Subcutaneous adipose tissue (tissue), 4 donors: ENCODE data around the gene UBE2Z. TPM values are rescaled to one million over a fixed set of nuclear protein-coding genes. Genes with fewer than 3 reads are reported as not detected.

Source experiments
- total RNA-seq, 4 donors: library from RNA; depleted of rRNA; stranded (reverse); fragments of >200 nt; gene quantifications; one replicate each; pipeline ENCODE4 v1.1.0, GENCODE V29; 2016
- TF ChIP-seq, protein P1 (sequence below): fragments of 450-650 bp; IDR thresholded peaks from one replicate; pipeline ENCODE4 v1.5.1; 2016; ENCODE audit warnings: low read depth, mild to moderate bottlenecking, control low read depth, antibody characterized with exemption, moderate library complexity

The UBE2Z gene
- total RNA-seq, 4 donors from 2014 or later: 39.9 to 55.2 (median 46.5) TPM

- TF ChIP-seq, protein P1, sequence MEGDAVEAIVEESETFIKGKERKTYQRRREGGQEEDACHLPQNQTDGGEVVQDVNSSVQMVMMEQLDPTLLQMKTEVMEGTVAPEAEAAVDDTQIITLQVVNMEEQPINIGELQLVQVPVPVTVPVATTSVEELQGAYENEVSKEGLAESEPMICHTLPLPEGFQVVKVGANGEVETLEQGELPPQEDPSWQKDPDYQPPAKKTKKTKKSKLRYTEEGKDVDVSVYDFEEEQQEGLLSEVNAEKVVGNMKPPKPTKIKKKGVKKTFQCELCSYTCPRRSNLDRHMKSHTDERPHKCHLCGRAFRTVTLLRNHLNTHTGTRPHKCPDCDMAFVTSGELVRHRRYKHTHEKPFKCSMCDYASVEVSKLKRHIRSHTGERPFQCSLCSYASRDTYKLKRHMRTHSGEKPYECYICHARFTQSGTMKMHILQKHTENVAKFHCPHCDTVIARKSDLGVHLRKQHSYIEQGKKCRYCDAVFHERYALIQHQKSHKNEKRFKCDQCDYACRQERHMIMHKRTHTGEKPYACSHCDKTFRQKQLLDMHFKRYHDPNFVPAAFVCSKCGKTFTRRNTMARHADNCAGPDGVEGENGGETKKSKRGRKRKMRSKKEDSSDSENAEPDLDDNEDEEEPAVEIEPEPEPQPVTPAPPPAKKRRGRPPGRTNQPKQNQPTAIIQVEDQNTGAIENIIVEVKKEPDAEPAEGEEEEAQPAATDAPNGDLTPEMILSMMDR: no peak
Measured at GRCh38 chr17:48925991-48926342, 17.8 kb downstream of the UBE2Z start.

DNA sequence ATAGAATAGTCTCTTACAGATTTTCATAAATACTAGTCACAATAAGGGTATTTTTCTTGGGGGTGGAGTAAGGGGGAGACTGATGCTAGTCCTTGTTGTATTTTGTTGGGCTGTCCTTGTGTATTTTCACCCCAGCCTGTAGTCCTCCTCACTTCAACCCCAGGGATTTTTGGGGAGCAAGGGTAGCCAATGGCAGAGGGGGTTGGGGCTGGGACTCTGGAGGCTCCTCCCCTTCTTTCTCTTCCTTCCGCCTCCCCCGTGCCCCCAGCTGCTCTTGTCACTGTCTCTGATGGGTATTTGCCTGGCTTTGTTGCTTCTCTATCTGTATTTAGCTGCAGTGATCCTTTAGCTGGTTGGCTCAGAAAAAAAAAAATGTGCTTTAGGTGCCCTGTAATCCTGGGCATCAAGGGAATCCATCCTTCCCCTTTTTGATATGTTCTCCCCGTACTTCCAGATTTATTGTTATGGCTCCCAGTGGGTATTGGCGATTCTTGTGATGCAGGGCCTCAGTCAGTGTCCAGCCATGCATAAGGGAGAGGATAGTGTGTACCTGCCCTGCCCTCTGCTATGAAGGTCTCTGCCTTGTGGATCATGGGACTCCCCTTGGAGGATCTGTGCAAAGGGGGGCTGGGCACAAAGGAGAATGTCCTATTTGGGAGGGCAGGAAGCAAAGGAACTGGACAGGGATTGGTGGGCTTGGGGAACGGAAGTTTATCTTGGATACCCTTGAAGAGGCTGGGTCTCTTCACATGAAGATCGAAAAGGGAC lies 20.0 kb downstream of the UBE2Z start:
- TF ChIP-seq, protein P1: no peak

GRCh38 chr17:48928876-48929811 lies 20.9 kb downstream of the UBE2Z start:
- TF ChIP-seq, protein P1: no peak

- TF ChIP-seq, protein P1: no peak
Measured at GRCh38 chr17:48929812-48930165, 21.6 kb downstream of the UBE2Z start.

DNA sequence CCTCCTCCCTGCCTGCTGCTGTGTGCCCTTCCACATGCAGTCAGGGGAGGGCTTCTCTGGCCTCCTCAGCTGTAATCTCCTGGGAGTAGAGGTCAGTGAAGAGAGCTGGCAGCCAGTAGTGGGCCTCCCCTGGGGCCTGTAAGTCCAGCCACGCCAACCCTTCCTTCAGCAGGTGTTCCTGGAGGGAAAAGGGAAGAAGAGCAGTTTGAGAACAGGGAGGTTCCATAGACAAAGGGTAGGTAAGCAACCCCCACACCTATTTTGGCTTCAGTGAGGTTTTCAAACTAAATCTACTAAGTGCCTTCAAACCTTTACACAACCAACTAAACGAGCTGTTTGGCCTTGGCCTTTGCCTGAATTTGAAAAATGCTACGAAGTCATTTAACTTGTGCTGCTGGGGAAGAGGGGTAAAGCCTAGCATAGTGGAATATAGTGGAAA lies 22.2 kb downstream of the UBE2Z start:
- TF ChIP-seq, protein P1: no peak

DNA sequence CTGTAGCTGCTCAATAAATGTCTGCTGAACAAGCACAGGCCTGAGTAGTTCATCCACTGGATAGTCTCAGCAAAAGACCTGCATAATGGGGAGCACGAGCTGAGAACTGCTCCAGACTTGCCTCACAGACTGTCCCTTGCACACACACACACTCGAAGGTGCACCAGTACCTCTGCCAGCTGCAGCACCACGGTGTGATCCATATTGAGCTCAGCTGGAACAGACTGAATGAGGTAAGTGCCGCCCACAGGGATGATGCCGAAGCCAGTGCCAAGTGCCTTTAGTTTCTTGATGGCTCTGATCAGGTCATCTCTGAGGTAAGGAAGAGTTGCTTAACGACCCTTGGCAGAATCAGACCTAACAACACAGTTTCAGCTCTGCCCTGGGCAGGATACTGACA lies 24.8 kb downstream of the UBE2Z start:
- TF ChIP-seq, protein P1: no peak
